T-cell (primary cell): ENCODE data around the gene TRIM17. TPM values are rescaled to one million over a fixed set of nuclear protein-coding genes. Genes with fewer than 3 reads are reported as not detected.
A peak's percentile ranks its signal among the peaks of the same experiment; 100 is the strongest.

Source experiments
- ATAC-seq, 4 experiments: fragments of 200-7000 bp in 3 of 4; fragments of 150-1000 bp in 1 of 4; cut with Tn5 transposase; replicated peaks in 1 of 4; 1 replicate in 3 of 4; 2 replicates in 1 of 4; pipeline ENCODE4 v1.10.0; 2021; ENCODE audit warnings: moderate library complexity in 3 of 4, mild to moderate bottlenecking in 2 of 4, moderate number of reproducible peaks in 1 of 4
- CTCF ChIA-PET, 2 donors: fragments of 300-600 bp; sonication (Branson Sonifier 250); formaldehyde crosslinking; loops; one replicate each; lab custom pipeline; 2022; ENCODE audit warnings: antibody characterized with exemption in 2 of 2; lab: Charles Lee
- POLR2A ChIA-PET, 2 donors: fragments of 300-600 bp; sonication (Branson Sonifier 250); formaldehyde crosslinking; loops; one replicate each; lab custom pipeline; 2022; ENCODE audit warnings: antibody characterized with exemption in 2 of 2; lab: Charles Lee
- DNase-seq, 35 experiments: peaks; one replicate each; pipeline versions ENCODE4 v3.0.0 to v3.0.0-alpha.2; 2013 to 2023
- H3K27ac ChIP-seq: one replicate; pipeline ENCODE4 v1.5.1; 2013; ENCODE audit warnings: low read length
- H3K27me3 ChIP-seq, 2 experiments: replicated peaks in 1 of 2; 1 replicate in 1 of 2; 2 replicates in 1 of 2; pipeline versions ENCODE4 v1.6.1 to v1.7.0; 2013; ENCODE audit warnings: low read length in 1 of 2, mixed read lengths in 1 of 2; ENCODE audit not compliant: control insufficient read depth in 2 of 2, insufficient read depth in 2 of 2; ENCODE audit errors: extremely low read depth in 1 of 2
- H3K36me3 ChIP-seq, 2 donors: 1 replicate in 1 of 2; 2 replicates in 1 of 2; pipeline versions ENCODE4 v1.6.1 to v1.7.0; 2013; ENCODE audit warnings: low read length in 1 of 2; ENCODE audit not compliant: control insufficient read depth in 2 of 2, insufficient read depth in 1 of 2; ENCODE audit errors: extremely low read depth in 1 of 2
- H3K4me1 ChIP-seq, 2 experiments: 1 replicate in 1 of 2; 2 replicates in 1 of 2; pipeline versions ENCODE4 v1.6.1 to v1.7.0; 2013; ENCODE audit warnings: low read length in 2 of 2, mixed read lengths in 1 of 2; ENCODE audit not compliant: insufficient read depth in 2 of 2, control insufficient read depth in 1 of 2; ENCODE audit errors: extremely low read depth in 1 of 2
- H3K4me3 ChIP-seq, 2 donors: 1 replicate in 1 of 2; 2 replicates in 1 of 2; pipeline versions ENCODE4 v1.5.1 to v1.7.0; 2013; ENCODE audit warnings: mild to moderate bottlenecking in 2 of 2, low read length in 1 of 2, moderate library complexity in 1 of 2; ENCODE audit not compliant: control insufficient read depth in 1 of 2; ENCODE audit errors: extremely low read depth in 1 of 2
- H3K9me3 ChIP-seq: 2 replicates; pipeline ENCODE4 v1.7.0; 2013
- H3K27ac Mint-ChIP-seq, 2 donors: one replicate each; pipeline ENCODE4 v1.8.0; 2020 to 2021; ENCODE audit warnings: mild to moderate bottlenecking in 2 of 2, mixed read lengths in 2 of 2
- H3K27me3 Mint-ChIP-seq, 2 donors: one replicate each; pipeline ENCODE4 v1.8.0; 2021 to 2022; ENCODE audit warnings: mixed read lengths in 2 of 2
- H3K36me3 Mint-ChIP-seq: one replicate; pipeline ENCODE4 v1.8.0; 2021; ENCODE audit warnings: mixed read lengths
- H3K4me1 Mint-ChIP-seq, 3 donors: one replicate each; pipeline ENCODE4 v1.8.0; 2020 to 2022; ENCODE audit warnings: mixed read lengths in 3 of 3, mild to moderate bottlenecking in 1 of 3
- H3K4me3 Mint-ChIP-seq, 3 donors: one replicate each; pipeline ENCODE4 v1.8.0; 2020 to 2022; ENCODE audit warnings: mild to moderate bottlenecking in 3 of 3, mixed read lengths in 3 of 3, moderate library complexity in 3 of 3
- H3K9me3 Mint-ChIP-seq, 3 donors: one replicate each; pipeline ENCODE4 v1.8.0; 2020 to 2022; ENCODE audit warnings: mixed read lengths in 3 of 3
- WGBS: methylation state at CpG from one replicate; pipeline ENCODE4 v1.1.5; 2013; ENCODE audit warnings: missing lambda C conversion rate; ENCODE audit not compliant: insufficient coverage; 5-methylcytosine and 5-hydroxymethylcytosine counted together
- total RNA-seq, 35 experiments: library from RNA in 6 of 35; stranded (reverse) in 6 of 35; fragments of 120-200 nt in 1 of 35; gene quantifications; one replicate each; pipeline versions ENCODE4 v1.2.1 to v1.2.4 and lab custom pipeline; 2013 to 2026

Gene TRIM17
- total RNA-seq, 5 donors from 2014 or later (not counting 1 experiment from before 2014, with no cell fraction given), result 0.90 to 4.7 (median 1.7) TPM

DNA sequence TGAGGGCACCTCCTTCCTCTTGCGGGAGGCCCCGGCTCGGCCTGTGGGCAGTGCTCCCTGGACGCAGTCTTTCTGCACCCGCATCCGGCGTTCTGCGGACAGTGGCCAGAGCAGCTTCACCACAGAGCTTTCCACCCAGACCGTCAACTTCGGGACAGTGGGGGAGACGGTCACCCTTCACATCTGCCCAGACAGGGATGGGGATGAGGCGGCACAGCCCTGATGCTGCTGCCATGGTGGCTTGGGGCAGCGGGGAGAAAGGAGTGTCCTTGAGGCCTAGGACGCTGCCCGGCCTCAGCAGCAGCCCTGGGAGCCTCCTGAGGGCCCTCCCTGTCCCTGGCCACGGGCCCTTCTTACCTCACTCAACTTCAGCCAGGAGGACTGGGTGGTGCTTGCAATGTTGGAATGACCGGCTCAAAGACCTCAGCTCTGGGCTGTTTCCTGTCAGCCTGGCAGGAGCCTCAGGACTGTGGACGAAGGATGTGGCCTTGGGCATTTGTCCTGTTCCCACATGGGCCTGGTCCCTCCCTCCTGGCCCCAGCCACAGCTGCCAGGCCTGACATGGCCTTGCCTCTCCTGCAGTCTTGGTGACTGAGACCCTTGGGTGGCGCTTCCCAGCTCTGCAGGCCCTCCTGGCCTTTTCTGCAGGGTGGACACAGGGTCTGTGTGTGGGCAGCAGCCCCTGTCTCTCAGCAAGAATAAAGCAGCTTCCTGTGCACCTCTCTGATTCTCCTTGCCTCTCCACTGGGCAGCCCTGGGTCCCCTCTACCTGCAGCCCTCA, 55.9 kb downstream of the TRIM17 start:
- Mint-ChIP-seq H3K9me3 (no peaks in the 10 kb centered on the region), H3K27me3 (no peaks in the 10 kb centered on the region), H3K4me1 (no peaks in the 10 kb centered on the region), H3K4me3 (no peak overlapping the region), H3K36me3 (no peaks in the 10 kb centered on the region), H3K27ac (no peak overlapping the region)
- Histone ChIP-seq H3K9me3 (no peaks in the 10 kb centered on the region), H3K27me3 (no peaks in the 10 kb centered on the region), H3K27ac (no peak overlapping the region), H3K4me3 (no peak overlapping the region), H3K4me1 (peaks cover 0 to 6% of the 10 kb centered on the region in 2 experiments), H3K36me3 (no peaks in the 10 kb centered on the region)
- WGBS, result 91% methylated on average over 18 of the region's 19 CpGs
- ATAC-seq, result no peak
- no peak for DNase-seq
- ChIA-PET CTCF (no interaction called here), POLR2A (no interaction called here)

DNA sequence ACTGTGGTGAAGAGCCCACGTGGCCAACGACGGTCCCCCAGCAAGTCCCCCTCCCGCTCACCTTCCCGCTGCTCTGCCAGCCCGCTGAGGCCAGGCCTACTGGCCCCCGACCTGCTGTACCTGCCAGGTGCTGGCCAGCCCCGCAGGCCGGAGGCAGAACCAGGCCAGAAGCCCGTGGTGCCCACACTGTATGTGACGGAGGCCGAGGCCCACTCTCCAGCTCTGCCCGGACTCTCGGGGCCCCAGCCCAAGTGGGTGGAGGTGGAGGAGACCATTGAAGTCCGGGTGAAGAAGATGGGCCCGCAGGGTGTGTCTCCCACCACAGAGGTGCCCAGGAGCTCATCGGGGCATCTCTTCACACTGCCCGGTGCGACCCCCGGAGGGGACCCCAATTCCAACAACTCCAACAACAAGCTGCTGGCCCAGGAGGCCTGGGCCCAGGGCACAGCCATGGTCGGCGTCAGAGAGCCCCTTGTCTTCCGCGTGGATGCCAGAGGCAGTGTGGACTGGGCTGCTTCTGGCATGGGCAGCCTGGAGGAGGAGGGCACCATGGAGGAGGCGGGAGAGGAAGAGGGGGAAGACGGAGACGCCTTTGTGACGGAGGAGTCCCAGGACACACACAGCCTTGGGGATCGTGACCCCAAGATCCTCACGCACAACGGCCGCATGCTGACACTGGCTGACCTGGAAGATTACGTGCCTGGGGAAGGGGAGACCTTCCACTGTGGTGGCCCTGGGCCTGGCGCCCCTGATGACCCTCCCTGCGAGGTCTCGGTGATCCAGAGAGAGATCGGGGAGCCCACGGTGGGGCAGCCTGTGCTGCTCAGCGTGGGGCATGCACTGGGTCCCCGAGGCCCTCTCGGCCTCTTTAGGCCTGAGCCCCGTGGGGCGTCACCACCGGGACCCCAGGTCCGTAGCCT, 56.8 kb downstream of the TRIM17 start:
- Mint-ChIP-seq H3K36me3 (no peaks in the 10 kb centered on the region), H3K27me3 (no peaks in the 10 kb centered on the region), H3K4me1 (no peaks in the 10 kb centered on the region), H3K9me3 (no peaks in the 10 kb centered on the region), H3K27ac (no peak overlapping the region), H3K4me3 (no peak overlapping the region)
- Histone ChIP-seq H3K4me3 (no peak overlapping the region), H3K36me3 (no peaks in the 10 kb centered on the region), H3K27me3 (no peaks in the 10 kb centered on the region), H3K9me3 (no peaks in the 10 kb centered on the region), H3K27ac (no peak overlapping the region), H3K4me1 (peaks cover 0 to 6% of the 10 kb centered on the region in 2 experiments)
- DNase-seq (no peak), ATAC-seq (no peak)
- POLR2A ChIA-PET, result no interaction called here
- 85% methylated on average over 34 of the region's 45 CpGs for WGBS
- CTCF ChIA-PET, result no interaction called here

DNA sequence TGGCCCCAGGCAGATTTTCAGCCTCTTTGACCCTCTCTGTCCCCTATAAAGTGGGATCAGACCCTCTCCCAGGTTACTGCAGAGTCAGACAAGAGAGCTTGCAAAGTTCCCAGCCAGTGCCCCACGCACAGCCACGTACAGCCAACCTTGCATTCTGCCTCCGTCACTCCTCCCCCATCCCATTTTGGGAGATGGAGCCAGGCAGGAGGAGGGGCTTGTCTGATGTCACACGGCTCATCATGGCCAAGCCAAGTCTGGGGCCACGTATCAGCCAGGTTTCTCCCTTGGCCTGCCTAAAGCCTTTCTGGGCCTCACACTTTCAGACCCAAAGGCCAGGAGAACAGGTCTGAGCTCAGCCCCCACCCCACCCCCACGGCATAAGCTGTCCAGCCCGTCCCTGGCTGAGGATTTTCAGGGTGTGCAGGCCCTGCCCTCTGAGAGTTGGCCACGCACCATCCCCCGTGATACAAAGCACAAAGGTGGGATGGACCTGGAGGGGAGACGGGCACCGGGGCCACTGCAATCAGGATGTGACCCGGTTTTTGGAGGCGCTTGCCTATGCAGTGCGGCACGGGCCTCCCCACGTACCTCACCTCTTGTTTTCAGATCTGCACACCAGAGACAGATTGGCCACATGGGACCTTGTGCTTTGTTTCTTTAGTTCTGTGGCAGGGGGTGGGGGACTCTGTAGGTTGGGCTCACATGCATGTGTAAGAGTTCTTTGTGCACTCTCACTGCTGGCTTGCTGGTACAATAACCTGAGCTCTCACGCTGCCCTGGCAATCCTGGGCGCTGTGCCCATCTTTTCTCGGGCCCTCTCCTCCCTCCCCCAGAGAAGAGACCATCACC, 57.7 kb downstream of the TRIM17 start:
- ATAC-seq (no peak), DNase-seq (no peak)
- H3K9me3 ChIP-seq, result no peaks in the 10 kb centered on the region
- Mint-ChIP-seq H3K36me3 (no peaks in the 10 kb centered on the region), H3K9me3 (no peaks in the 10 kb centered on the region), H3K27me3 (no peaks in the 10 kb centered on the region), H3K4me3 (no peak overlapping the region), H3K4me1 (no peaks in the 10 kb centered on the region), H3K27ac (no peak overlapping the region)
- POLR2A ChIA-PET, result no interaction called here
- H3K36me3 ChIP-seq, result peaks cover 0 to under 1% of the 10 kb centered on the region in 2 donors
- no peak overlapping the region for H3K4me3 ChIP-seq
- H3K27me3 ChIP-seq, result no peaks in the 10 kb centered on the region
- whole genome bisulfite sequencing, result 96% methylated on average over 12 of the region's 19 CpGs
- peaks cover 0 to 6% of the 10 kb centered on the region in 2 experiments for H3K4me1 ChIP-seq
- H3K27ac ChIP-seq, result no peak overlapping the region
- CTCF ChIA-PET, result no interaction called here

DNA sequence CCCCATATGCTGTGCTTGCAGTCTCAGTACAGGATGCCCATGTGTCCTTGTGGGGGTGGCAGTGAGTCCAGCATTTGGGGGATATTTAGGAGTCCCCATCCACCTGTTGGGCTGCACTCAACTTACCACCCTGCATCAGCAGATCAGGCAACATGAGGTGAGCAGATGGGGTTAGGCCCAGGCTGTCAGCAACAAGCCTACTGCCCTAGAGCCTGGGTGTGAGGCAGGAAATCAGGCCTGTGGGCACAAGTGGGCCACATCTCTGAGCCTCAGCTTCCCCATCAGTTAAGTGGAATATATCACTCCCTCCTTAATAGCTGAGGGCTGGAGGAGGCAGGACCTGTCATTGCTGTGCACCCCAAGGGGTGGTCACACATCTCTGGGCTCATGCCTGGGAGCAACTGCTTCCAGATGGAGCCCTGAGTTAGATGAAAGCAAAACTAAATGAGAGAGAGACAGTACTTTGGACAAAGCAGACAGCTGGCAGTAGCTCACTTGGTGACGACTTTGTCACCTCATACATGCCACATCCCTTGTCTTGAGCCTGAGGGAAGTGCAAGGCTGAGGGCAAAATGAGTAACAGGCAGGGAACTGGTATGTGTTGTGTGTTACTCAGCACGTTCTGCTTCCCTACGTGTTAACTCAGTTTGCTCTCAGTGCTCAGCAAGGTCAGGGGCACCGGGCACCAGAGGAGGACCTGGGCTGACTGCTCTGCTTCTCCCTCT, 58.5 kb downstream of the TRIM17 start:
- Mint-ChIP-seq H3K36me3 (no peaks in the 10 kb centered on the region), H3K4me3 (no peak overlapping the region), H3K4me1 (no peaks in the 10 kb centered on the region), H3K27ac (peak overlapping the region in 1 of 2 donors; percentile 44), H3K27me3 (no peaks in the 10 kb centered on the region), H3K9me3 (no peaks in the 10 kb centered on the region)
- H3K36me3 ChIP-seq, result peaks cover 0 to 3% of the 10 kb centered on the region in 2 donors
- H3K4me3 ChIP-seq, result no peak overlapping the region
- no peak overlapping the region for H3K27ac ChIP-seq
- H3K4me1 ChIP-seq, result peaks cover 0 to 6% of the 10 kb centered on the region in 2 experiments
- WGBS, result 73% methylated on average over 3 of the region's 4 CpGs
- H3K27me3 ChIP-seq, result no peaks in the 10 kb centered on the region
- peak in 1 of 35 experiments; percentile 24 for DNase-seq
- ATAC-seq, result no peak
- CTCF ChIA-PET, result no interaction called here
- POLR2A ChIA-PET, result no interaction called here
- no peaks in the 10 kb centered on the region for H3K9me3 ChIP-seq

Other genes starting within 250 kb of the TRIM17 start
- 100 to 1,000 TPM in 2 of 5 donors, 10 to 100 TPM in 3; 77.9 to 133 (median 81.4) TPM for gene OBSCN, start 208.8 kb downstream of the TRIM17 start, total RNA-seq
- gene TRIM11, start 10.0 kb downstream of the TRIM17 start, total RNA-seq, result 10 to 100 TPM; 36.4 to 66.6 (median 61.7) TPM
- 100 to 1,000 TPM in 2 of 5 donors, 10 to 100 TPM in 3; 59.6 to 105 (median 94.9) TPM for gene RNF187, start 70.5 kb upstream of the TRIM17 start, total RNA-seq